ENCODE measurements around the gene PTPN21.
"Not testable (repeated sequence)": the region's sequence is repeated elsewhere in the genome, so short reads cannot be mapped to it uniquely, and the experiment has no call there.

Gene PTPN21

DNA sequence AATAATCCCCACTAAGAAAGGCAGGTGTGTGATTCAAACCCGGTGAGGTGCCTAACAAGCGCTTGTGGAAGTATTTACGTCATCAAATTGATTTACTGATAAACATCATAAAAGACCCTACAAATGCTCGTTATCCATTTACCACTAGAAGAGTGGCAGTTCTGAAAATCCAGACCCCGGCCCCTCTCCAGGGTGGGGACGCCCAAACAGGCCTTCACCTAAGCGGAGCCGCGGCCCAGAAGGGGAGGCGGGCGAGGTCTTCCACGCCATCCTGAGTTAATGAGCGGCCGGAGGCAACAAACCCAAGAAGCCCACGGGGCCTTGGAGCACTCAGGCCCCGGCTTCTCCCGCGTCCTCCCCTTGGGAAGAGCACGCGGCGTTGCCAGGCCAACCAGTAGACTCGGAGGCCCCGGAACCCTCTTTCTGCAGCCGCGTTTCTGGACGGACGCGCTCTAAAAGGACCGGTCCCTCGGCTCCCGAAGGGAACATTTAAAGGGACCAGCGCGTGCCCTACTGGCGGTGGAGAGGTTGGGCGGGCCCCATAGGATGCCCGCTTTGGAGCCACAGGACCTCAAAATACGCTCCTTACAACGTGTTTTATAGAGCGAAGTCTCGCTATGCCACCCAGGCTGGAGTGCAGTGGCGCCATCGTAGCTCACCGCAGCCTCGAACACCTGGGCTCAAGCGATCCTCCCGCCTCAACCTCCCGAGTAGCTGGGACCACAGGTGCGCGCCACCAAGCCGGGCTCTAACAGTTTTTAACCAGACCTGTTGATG is 3.5 kb downstream of the PTPN21 start:
- peak; percentile 78 to 97 (median 95) for DNase-seq

DNA sequence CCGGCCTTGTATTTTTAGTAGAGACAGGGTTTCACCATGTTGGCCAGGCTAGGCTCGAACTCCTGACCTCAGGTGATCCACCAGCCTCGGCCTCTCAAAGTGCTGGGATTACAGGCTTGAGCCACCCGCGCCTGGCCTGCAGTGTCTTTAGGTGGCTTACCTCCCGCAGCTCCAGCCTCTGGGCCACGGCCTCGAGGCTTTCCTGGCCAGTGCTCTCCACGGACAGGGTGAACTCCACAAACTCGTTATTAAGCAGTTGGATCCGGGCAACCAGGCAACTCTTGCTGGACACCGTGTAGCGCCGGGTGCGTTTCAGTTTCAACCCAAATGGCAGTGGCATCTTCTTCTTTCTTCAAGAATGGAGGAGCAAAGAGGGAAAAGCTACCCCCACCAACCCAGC is 4.7 kb downstream of the PTPN21 start:
- no peak for DNase-seq

DNA sequence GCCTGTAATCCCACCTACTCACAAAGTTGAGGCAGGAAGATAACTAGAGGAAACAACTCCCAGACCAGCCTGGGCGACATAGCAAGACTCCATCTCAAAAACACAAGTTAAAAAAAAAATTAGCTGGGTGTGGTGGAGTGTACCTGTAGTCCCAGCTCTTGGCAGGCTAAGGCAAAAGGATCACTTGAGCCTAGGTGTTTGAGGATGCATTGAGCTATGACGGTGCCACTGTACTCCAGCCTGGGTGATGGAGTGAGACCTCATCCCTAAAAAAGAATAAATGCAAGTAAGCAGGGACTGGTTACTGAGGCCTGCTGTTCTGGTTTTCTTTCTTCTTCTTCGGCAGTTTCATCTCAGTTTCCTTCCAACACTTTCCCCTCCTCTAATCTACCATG is 7.4 kb downstream of the PTPN21 start:
- no peak for DNase-seq

DNA sequence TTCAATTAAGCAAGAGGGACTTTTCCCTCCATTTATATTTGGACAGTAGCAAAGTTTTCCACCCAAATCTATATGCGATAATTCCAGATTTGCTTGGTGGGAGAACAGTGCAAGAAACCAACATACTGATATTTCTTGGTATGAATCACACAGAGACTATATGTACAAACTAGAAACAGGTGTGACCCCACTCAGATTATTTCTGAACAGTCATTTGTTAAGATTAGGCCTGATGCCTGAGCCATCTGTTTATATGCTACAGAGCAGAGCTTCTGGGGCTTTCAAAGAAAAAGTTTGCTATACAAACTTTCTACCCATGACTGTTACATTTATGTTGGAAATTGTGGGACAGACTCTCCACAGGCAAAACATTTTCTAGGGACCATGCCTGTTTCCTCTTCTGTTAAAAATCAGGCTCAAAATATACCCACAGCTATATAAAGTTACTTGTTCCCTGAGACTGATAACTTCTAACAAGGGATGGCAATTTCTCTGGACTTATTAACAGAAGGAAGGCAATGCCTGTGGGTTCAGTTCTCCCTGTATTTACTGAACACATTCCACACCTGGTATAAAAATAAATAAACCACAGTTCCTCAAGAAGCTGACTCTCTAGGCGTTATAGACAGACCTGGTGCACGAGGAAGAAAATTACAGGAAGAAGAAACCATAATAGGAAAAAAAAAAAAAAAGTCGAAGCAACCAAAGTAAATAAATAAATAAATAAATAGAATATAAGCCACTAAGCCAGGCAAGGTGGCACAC is 8.0 kb downstream of the PTPN21 start:
- no peak for DNase-seq

DNA sequence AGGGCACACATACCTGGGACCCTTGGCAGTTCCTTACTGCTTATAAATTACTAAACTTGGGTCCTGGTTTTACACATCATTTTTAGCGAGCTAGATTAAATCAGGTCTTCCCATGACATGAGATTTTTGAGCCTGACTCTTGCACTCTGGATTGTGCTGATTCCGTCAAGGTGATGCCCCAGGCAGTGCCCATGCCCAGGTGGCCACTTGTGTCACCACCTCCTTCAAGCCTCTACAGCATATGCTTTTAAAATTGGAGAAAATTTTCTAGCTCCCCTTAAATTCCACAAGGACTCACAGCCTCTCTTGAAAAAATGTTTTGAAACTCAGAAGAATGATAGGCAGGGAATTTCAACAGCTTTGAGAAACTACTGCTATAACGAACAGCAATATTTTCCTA is 9.6 kb downstream of the PTPN21 start:
- DNase-seq, result no peak

DNA sequence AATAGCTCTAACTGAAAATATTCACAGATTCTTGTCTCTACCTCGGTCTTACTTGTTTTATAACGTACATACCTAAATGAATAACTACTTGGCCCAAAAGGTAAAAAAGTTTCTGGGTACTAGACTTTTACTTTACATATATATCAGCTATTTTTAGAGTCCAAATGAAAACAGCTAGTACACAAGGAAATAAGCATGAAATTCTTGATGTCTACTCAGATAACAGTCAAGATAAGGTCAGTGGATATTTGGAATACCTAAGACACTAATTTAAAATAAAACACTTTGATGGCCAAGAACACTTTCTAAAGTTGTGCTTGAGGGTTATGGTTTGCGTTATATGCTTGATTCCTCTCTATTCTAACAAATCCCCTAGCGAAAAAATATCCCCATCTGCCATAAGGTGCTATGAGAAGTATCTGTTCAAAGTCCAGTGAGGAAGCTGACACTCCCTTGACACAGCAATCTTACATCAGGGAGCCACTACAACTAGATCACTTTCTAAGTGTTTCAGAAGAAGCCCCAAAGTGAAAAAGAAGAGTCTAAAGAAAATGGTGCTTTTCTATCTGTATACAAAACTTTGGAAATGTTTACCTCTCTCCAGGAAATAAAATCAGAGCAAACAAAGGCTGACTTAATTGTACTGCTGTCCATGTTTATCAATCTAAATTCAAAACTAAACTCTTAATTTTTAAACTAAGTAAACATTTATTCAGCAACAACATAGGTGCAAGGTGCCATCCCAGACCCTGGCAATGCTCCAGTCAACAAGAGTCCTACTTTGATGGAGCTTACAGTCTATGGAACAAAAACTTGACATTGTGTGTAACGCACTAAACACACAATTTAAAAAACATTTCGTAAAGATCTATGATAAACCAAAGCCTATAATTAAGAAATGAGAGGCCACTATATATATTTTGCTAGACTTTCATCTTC is 11.7 kb downstream of the PTPN21 start:
- DNase-seq, result peak in 2 of 3 experiments; percentile 9 to 67

DNA sequence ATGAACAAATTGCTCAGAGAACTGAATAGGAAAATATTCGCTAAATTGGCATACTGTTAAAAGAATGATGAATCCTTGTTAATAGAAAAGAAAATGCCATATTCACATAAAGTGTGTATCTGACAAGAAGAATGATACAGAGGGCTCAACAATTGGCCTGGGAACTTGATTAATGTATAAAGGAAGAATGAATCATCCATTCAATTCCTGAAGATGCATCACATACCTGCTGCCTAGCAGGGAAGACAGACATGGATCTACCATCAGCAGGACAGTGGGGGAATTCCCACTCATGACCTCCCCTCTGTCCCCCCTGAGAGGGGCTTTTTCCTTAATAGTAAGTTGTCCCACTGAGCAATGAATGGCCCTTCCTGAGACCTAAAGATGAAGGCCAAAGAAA is 13.5 kb downstream of the PTPN21 start:
- DNase-seq, result no peak

DNA sequence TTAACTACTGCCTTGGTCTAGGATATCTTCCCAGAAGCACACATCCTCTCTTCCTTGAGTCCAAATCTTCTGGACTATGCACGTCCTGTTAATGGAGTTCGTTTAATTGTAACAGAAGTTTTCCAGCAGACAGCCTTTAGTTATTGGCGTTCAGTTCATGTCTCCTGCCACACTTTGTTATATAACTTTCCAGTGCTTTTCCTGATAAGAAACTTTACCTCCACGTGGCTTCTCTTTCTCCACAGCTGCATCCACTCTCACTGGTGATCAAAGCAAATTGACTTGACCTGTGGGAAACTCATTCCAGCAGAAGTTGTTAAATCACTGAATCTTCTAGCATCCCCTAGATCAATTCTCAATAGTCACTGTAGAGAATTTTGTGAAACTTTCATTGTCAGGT is 19.0 kb downstream of the PTPN21 start:
- DNase-seq, result no peak

DNA sequence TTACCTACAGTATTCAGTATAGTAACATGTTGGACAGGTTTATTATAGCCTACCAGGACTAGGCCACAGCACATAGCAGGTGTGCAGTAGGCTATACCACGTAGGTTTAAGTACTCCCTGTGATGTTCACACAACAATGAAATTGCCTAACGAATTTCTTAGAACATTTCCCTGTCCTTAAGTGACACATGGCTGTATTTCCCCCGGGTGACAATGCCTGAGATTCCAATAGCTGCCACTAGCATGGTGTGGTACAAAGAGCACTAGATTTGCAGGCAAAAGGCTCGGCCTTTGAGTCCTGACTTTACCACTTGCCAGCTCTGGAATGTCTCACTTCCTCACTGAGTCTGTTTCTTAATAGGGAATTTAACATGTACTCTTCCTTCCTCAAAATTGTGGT is 19.7 kb downstream of the PTPN21 start:
- DNase-seq, result peak in 2 of 3 experiments; percentile 49 to 77

DNA sequence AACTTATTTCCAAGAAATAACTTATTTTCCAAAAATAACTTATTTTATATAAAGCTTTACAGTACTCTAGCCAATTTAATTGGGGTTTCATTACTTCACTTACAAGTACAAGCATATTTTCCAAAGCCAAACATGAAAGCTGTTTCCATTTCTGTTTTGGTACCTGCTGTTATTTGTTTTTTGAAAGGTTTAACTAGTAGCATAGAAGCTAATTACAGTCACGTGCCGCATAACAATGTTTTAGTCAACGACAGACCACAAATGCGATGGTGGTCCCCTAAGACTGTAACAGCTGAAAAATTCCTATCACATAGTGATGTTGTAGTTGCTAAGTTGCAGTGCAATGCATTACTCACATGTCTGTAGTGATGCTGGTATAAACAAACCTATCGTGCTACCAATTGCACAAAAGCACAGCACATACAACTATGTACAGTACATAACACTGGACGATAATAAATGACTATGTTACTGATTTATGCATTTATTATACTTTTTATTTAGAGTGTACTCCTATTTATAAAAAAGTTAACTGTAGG is 21.7 kb downstream of the PTPN21 start:
- DNase-seq, result no peak

DNA sequence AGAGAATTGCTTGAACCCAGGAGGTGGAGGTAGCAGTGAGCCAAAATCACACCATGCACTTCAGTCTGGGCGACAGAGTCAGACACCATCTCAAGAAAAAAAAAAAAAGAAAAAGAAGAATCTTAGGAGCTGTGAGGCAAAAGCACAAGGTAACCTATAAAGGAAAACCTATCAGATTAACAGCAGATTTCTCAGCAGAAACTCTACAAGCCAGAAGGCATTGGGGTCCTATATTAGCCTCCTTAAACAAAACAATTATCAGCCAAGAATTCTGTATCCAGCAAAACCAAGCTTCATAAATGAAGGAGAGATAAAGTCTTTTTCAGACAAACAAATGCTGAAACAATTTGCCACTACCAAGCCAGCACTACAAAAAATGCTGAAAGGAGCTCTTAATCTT is 24.9 kb downstream of the PTPN21 start:
- not testable (repeated sequence) for DNase-seq

DNA sequence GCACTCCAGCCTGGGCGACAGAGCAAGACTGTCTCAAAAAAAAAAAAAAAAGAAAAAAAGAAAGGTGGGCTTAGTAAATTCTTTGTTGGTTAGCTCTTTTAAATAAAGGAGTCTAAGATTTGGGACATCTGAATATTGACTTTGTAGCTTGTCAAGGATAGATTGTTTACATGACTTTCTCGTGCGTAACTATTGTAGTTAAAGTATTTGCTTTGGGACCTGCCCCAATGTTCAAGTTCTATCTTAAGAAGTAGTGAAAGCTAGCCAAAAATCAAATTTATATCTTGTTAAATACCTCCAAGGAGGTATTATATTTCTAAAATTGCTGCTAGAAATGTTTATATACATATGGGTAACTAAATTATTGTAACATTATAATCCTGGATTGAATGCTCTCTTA is 32.4 kb downstream of the PTPN21 start:
- no peak for DNase-seq

DNA sequence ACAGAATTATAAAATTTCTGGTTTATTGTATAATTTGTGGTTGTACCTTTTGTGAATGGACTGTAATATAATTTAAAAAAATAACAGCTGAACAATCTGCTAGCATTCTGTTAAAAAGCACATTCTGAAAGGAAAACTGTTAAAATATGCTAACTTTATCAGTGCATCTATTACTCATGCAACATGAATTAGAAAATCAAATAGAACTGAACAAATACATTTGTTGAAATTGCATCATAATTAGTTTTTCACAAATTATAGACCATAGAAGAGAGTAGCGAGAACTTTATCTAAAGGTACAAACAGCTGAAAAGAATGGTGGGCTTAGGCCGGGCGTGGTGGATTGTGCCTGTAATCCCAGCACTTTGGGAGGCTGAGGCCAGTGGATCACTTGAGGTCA is 33.0 kb downstream of the PTPN21 start:
- no peak for DNase-seq

DNA sequence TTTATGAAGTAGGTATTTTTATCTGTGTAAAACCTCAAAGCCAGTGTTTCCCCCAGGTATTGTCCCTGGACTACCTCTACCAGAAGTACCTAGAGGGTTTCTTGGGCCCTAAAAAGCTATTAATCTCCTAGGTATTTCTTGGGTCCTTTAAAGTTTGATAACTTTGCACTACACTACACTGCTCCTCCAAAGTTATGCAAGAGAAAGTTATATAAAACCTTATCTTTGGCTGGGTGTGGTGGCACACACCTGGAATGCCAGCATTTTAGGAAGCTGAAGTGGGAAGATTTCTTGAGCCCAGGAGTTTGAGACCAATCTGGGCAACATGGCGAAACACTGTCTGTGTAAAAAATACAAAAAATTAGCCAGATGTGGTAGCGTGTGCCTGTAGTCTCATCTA is 34.9 kb downstream of the PTPN21 start:
- DNase-seq, result no peak

DNA sequence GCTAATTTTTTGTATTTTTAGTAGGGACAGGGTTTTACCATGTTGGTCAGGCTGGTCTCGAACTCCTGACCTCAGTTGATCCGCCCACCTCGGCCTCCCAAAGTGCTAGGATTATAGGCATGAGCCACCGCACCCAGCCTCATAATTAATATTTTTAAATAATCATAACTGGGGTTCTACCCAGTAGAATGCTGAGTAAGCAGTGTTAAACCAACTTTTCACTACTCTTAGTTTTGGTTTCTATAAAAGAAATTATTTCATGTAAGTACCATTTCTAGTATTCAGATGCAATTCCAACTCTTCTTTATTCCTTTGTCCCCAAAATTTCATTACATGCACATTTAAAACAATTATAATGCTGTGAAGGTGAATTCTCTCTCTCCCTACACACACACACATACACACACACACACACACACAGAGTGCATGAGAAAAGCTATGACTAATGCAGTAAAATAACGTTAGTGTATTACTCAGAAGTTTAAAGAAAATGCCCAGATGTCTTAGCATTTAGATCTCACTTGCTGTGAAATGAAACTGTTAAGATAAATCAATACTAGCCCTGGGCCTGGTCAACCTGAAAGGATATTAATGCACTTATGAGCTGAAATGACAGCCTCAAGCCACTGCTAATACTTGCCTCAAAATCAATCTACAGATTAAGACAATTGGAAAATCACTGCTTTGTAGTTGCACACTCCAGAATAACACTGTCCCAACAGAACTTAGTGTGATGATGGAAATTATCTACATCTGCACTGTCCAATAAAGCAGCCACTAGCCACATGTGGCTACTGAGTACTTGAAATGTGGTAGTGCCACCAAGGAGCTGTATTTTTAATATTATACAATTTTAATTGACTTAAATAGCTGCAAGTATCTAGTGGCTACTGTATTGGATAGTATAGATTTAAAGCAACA is 36.0 kb downstream of the PTPN21 start:
- DNase-seq, result no peak

DNA sequence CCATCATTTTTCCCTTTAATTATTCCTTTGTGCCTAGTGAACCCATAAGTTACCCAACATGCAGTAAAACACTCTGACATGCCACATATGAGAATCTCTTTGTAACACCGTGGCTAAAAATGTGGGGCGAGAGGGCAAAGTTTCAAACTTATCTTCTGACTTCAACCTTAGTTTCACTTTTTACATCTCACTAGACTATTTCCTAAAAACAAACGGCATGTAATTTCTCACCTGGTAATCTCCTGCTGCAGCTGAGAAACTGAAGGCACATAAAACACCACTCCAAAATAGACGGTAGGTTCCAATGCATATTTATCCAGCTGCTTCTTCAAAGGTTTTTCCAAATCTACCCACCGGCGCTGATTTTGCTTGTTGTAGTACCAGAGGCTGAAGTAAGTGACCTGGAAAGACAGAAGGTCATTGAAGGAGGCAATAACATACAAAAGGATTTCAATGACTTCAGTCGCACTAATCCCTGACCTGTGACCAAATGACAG is 37.9 kb downstream of the PTPN21 start:
- peak in 1 of 3 experiments; percentile 44 for DNase-seq

DNA sequence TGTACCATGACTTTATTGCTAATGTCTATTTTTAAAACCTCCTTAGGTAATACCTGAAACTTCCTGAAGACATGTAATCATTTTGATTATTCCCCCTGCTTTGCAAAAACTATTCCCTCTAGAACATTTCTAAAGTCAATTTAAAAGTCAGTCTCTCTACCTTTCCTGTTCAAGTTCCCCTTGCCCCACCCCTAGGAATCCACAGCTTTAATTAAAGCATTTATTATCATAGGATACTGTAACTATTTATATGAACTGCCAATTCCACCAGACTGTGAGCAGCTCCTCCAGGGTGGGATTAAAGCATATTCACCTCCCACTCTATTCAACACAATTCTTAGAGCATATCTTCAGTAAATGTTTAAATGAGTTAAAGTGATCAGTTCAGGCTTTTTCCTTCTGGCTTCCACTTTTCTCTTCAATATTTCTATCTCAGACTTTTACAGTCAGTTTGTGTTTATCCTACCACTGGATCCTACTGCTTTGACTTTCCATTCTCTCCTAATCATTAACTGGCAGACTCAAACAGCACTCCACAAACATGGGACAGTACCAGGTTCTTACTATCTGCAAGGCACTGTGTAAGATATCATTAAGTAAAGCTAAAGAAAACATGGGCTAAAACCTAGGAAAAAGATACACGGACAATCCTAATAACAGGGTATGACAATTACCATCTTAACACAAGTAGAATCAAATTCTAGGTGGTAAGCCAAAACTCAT is 39.1 kb downstream of the PTPN21 start:
- no peak for DNase-seq

DNA sequence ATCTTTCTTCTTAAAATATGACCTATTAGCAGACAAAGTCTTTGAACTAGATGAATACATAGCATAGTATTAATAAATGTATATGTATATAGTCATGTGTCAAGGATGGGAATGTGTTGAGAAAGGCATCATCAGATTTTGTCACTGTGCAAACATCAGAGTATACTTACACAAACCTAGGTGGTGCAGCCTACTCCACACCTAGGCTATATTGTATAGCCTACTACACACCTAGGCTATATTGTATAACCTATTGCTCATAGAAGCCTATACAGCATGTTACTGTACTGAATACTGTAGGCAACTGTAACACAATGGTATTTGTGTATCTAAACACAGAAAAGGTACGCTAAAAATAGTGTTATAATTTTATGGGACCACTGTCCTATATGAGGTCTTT is 47.6 kb downstream of the PTPN21 start:
- no peak for DNase-seq

DNA sequence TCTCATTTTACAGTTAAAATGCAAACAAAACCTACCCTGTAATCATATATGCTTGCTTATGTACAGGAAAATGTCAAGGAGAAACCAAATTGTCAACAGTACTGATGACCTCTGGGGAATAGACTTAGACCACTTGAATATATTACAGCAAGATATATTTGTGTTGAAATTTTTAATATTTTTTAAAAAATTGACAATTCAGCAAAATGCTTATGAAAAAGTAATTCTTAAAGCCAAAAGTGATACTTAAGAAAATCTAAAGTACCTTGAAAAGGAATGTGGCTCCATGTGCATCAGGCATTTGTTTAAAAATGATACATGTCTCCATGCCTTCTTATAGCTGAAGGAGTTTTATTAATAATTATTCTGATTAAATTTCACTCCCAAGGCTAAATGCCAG is 49.2 kb downstream of the PTPN21 start:
- peak in 1 of 3 experiments; percentile 72 for DNase-seq

DNA sequence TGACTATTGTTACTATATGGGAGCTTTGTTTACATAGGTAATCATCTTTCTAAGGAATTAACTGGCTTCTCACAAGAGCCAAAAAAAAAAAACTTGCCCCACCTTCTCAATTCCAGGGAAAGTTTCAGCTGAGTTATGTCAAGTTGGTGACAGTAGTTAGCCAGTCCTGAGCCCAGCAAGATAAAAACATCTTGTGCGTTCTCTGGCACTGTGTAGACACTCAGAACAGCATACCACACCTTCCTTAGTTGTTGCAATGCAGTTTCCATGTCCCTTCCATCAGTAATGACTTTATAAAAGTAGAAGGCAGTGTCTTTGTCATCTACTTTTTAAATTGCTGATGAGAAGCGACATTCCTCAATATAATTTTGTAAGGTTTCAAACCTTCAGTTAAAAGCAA is 50.2 kb downstream of the PTPN21 start:
- DNase-seq, result no peak

All from NCI-H1417 (cell line).